NCI-H2107 treated with DMSO at 0.1 percent for 48 hours (cell line): Measurements from ENCODE around the gene TRIM4.

Experiments
- DNase-seq: peaks from one replicate; lab custom pipeline; 2025; ENCODE audit not compliant: unreplicated experiment; lab: John Stamatoyannopoulos, UW

TRIM4 gene

DNA sequence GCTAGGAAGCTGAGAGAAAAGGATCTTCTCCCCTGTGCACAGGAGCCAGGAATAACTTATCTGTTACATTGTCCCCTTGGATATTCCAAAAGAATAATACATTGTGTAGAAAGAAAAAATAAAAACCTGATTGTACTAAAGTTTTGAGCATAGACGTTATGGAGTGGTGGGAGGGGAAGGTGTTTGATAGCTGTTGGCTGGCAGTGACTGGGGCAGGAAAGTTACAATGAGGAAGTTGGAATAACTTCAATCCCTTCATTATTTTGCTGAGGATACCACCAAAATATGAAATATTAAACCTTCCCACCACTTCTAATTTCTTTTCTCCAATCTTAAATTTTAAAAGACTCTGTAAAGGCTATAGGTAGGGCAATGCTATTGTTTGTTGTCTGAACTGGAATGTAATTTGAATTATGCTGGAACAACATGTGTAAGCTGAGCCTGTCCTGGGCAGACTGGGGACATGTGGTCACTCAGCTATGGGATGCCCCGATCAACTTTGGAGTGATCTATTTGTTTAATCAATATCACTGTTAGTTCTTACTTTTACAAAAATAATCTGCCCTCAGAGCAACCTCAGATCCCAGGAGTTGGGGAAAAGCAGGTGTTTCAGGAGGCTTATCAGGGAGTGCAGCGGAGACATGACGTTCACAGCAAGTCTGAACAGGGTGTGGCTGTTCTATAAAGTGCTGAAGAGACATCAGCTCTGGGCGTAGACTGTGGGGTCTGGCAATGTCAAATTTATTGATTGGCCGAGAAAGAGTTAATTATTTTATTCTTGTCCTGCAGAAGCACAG is 70.7 kb downstream of the TRIM4 start:
- DNase-seq, result no peak

DNA sequence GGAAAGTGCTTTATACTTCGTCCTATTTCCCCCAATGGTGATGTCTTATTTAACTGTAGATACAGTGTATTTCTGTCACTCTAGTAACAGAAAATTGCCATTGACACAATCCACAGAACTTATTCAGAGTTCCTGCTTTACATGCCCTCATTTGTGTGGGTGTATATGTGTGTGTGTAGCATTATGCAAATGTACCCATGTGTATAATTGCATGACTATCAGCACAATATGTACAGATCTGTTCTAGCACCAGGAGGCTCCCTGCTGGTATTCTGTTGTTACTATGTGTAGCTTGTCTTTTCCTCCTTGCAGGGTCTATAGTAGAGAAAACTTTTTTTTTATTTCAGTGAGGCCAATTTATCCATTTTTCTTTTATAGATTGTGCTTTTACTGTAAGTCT is 75.0 kb downstream of the TRIM4 start:
- DNase-seq, result no peak

DNA sequence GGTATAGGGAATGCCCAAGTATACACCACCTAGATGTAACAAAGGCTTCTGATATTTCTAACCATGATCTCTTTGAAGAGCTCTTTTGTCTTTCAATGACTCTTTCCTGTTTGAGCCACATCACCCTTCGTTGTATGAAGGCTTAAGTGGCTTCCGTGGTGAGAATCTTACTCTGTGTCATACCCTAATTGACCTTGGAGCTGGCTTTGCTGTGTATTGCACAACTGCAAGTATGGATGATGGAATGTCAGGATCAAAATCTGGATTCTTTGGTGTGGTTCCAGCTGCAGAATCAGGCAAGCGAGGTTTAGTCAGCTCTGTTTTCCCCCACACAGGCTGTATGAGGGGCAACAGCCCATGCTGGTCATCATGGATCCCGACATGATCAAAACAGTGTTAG is 75.5 kb downstream of the TRIM4 start:
- DNase-seq, result no peak

DNA sequence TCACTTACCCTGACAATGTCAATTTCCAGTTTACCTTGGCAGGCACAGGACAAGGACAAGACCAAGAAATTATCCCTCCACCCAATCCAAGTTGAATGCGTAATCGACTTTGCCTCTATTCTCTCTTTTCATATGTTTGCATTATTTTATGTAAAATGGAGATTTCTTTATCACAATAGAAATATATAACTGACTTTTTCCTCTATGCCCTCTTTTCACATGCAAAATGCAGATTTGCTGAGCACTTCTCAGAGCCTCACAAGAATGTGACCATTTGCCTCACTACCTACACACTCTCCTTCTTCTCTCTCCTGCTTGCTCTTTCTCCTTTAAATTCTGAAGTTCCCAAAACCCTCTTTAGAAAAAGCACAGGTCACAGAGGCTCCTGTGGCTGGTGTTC is 76.4 kb downstream of the TRIM4 start:
- DNase-seq, result no peak
